Liver (tissue), 3 donors: Measurements from ENCODE around the gene HIPK2.

Experiments
- RAD21 ChIP-seq, 2 donors: IDR thresholded peaks; 2 replicates each; pipeline ENCODE4 v1.6.1; 2016; ENCODE audit warnings: antibody characterized with exemption in 2 of 2, mild to moderate bottlenecking in 2 of 2
- YY1 ChIP-seq: IDR thresholded peaks from 2 replicates; pipeline ENCODE4 v1.6.1; 2016; ENCODE audit warnings: antibody characterized with exemption, mild to moderate bottlenecking
- TF ChIP-seq, protein P1 (sequence below): fragments of 150-350 bp; IDR thresholded peaks from 2 replicates; pipeline ENCODE4 v1.5.1; 2017; ENCODE audit warnings: improper control_type of control experiment, low read depth, low read length; ENCODE audit not compliant: missing input control
- TF ChIP-seq, protein P2 (sequence below): IDR thresholded peaks from 2 replicates; pipeline ENCODE4 v1.6.1; 2016; ENCODE audit warnings: antibody characterized with exemption
- donor health status: healthy.
- donor health status: healthy.

DNA sequence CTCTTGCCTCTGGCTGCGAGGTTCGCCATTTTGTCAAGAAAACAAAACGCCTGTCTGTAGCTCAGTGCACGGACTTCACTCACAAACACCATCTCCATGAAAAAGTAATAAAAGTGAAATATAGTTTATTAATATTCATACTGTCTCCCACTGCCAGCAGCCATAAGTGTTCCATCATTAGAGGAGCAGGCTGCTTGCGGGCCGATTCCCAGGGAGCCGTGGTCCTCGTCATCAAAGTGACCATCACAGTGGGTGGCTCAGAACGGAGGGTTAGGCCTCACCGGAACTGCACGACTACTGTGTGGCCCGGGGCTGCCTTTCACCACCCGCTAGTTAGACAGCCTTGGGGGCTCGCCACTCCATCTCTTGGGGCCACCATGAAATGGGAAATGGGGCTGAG, 82.7 kb downstream of the HIPK2 start:
- TF ChIP-seq, protein P1, sequence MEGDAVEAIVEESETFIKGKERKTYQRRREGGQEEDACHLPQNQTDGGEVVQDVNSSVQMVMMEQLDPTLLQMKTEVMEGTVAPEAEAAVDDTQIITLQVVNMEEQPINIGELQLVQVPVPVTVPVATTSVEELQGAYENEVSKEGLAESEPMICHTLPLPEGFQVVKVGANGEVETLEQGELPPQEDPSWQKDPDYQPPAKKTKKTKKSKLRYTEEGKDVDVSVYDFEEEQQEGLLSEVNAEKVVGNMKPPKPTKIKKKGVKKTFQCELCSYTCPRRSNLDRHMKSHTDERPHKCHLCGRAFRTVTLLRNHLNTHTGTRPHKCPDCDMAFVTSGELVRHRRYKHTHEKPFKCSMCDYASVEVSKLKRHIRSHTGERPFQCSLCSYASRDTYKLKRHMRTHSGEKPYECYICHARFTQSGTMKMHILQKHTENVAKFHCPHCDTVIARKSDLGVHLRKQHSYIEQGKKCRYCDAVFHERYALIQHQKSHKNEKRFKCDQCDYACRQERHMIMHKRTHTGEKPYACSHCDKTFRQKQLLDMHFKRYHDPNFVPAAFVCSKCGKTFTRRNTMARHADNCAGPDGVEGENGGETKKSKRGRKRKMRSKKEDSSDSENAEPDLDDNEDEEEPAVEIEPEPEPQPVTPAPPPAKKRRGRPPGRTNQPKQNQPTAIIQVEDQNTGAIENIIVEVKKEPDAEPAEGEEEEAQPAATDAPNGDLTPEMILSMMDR = no peak
- TF ChIP-seq RAD21 (IDR thresholded peaks at IDR 0.05) (no peak), YY1 (no peak)
- TF ChIP-seq, protein P2, sequence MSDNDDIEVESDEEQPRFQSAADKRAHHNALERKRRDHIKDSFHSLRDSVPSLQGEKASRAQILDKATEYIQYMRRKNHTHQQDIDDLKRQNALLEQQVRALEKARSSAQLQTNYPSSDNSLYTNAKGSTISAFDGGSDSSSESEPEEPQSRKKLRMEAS = no peak
